Sigmoid colon (tissue), 4 donors: ENCODE results near the gene TWSG1.

Experiments used
- CTCF ChIP-seq, 4 experiments: fragments of 450-650 bp in 3 of 4; fragments of 200-600 bp in 1 of 4; IDR thresholded peaks; one replicate each; pipeline ENCODE4 v1.5.1; 2016 to 2019; ENCODE audit warnings: antibody characterized with exemption in 4 of 4, mild to moderate bottlenecking in 3 of 4, moderate library complexity in 2 of 4
- EP300 ChIP-seq, 4 donors: sonication (generic); formaldehyde crosslinking; IDR thresholded peaks; one replicate each; pipeline ENCODE4 v1.6.1; 2017; ENCODE audit warnings: antibody characterized with exemption in 4 of 4

DNA sequence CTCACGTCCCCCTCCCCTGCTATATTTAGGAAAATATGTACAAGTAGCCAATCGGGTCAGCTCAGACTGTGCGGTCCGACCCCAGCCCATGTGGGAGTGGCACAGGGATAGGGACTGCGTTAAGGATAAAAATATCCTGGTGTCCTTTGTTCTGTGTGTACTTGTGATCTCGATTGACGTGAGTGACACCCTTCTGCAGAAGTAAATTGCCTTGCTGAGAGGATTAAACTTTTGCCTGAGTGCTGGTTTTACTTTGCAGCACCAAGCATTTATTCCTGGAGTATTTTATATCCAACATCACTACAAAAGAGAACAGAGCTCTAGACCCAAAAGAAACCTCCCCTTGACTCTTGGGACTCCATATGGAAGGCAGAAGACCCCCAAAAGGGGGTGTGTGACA, 112.8 kb downstream of the TWSG1 start:
- TF ChIP-seq CTCF (IDR thresholded peaks at IDR 0.05) (no peak), EP300 (IDR thresholded peaks at IDR 0.05) (no peak)
